GM13977 (cell line): ENCODE data around the gene EPB41L4A.

Experiments
- DNase-seq: peaks from one replicate; pipeline ENCODE4 v3.0.0; 2012; ENCODE audit warnings: low spot score
- in situ Hi-C: fragments of 300-500 bp; cut with MboI; formaldehyde crosslinking; loops from one replicate; pipeline ENCODE4 v1.12.0; 2022; ENCODE audit warnings: low sequenced_read_pairs, low pct_unique_long_range_greater_than_20kb, mixed read lengths, inconsistent platforms; ENCODE audit not compliant: unreplicated experiment
- TF ChIP-seq, protein P1 (sequence below): IDR thresholded peaks from 2 replicates; pipeline ENCODE4 v1.5.1; 2012; ENCODE audit warnings: mild to moderate bottlenecking, control low read depth; ENCODE audit not compliant: insufficient read depth; ENCODE audit errors: extremely low read depth, missing control alignments

The EPB41L4A gene

DNA sequence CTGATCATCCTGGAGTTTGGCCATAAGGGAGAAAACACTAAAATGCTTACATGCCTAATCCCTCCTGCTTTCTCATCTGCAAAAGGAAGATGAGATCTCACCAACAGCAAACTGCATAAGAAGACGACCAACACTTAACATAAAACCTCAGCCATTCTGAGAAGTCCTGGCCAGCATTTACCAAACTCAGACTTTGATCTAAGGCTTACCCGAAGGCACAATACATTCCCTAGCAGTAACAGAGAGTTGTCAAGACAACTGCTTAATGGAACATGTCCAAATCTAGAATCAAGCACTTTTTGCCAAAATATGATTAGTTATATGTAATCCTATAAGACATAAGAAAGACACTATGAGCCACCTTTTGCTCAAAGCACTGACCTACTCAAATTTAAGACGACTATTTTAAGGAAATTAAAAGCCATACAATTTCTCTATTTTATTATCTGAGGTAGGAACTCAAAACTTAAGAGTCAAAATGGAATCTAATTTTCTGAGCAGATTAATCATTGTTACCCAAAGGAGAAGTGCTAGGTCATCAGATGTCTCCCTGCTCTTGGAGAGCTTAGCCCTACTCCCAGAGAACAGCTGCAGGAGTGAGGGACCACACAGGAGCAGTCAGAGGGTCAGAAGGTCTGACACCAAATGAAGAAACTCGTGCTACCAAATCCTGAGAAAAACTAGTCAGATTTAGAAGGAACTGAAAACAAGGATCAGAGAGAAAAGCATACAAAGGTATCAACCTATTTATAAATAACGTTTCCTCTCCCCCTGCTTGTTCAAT is 39.3 kb downstream of the EPB41L4A start:
- in situ Hi-C loops, result no loop called here
- TF ChIP-seq, protein P1, sequence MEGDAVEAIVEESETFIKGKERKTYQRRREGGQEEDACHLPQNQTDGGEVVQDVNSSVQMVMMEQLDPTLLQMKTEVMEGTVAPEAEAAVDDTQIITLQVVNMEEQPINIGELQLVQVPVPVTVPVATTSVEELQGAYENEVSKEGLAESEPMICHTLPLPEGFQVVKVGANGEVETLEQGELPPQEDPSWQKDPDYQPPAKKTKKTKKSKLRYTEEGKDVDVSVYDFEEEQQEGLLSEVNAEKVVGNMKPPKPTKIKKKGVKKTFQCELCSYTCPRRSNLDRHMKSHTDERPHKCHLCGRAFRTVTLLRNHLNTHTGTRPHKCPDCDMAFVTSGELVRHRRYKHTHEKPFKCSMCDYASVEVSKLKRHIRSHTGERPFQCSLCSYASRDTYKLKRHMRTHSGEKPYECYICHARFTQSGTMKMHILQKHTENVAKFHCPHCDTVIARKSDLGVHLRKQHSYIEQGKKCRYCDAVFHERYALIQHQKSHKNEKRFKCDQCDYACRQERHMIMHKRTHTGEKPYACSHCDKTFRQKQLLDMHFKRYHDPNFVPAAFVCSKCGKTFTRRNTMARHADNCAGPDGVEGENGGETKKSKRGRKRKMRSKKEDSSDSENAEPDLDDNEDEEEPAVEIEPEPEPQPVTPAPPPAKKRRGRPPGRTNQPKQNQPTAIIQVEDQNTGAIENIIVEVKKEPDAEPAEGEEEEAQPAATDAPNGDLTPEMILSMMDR, result no peak
- DNase-seq, result no peak

DNA sequence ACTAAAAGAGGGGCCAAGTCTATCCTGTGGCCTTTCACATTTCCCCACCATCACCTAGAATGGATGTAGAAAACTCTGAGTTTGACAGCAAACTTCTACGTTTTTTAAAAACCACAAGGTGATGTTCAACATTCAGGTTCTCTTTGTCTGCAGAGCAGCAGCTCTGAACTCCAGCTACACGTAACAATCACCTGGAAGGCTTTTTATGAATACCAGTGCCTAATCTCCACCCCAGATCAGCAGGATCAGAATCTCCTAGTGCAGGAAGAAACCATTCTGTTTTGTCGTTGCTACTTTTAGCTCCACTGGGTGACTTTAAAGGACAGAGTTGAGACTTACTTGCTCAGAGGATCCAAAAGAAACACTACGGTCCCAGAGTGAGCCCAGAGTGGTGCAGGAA is 44.3 kb downstream of the EPB41L4A start:
- in situ Hi-C loops, result no loop called here
- no peak for DNase-seq
- TF ChIP-seq, protein P1, result no peak

DNA sequence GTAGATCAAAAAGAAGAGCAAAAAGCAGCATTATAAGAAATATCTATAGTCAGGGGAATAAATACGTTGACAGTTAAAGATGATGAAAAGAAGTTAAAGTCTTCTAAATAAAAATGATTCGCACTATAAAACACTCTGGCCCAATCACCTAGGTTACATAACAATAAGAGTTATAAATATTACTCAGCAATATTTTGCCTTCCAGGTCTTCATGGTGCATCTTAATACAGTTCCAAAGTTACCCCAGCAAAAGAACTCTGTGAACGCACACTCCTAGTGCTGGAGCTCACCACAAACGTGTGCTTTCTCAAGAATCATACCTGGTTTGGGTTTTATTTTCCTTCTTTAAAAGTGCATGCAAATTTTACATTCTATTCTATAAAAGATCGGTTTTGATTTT is 44.7 kb downstream of the EPB41L4A start:
- no peak for DNase-seq
- in situ Hi-C loops, result no loop called here
- TF ChIP-seq, protein P1, result no peak

DNA sequence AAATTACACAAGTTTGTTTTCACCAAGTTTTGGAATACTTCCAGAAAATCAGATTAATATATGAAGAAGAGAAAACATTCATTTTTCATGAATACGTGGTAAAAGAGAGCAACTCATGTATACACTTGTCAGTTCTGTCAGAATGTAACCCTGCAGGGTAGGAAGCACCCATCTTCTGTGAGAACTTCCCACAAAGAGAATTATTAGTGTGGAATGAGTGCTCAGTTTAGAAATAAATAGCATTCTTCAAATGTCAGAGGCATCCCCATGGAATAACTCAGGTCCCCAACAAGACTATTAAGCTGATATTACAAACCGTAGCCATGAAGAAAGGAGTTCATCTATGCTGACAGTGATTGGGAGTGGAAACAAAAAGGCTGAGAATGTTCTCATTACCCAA is 45.2 kb downstream of the EPB41L4A start:
- TF ChIP-seq, protein P1, result no peak
- DNase-seq, result no peak
- in situ Hi-C loops, result no loop called here

DNA sequence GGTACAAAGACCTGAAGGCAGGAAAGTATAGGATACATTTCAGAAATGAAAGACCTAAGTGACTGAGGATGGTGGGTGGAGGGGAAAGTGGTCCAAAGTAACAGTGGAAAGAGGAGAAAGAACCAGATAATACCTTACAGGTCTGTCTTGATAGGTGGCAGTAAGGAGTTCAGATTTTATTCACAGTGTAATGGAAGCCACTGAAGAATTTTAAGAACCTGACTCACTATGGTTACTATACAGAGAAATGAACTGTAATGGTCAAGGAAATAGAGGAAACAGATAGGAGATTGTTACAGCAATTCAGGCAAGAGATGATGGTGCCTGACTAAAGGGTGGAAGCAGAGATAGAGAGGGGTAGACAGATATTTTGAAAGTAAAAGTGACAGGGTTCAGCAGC is 46.5 kb downstream of the EPB41L4A start:
- TF ChIP-seq, protein P1, result no peak
- DNase-seq, result no peak
- in situ Hi-C loops, result no loop called here

DNA sequence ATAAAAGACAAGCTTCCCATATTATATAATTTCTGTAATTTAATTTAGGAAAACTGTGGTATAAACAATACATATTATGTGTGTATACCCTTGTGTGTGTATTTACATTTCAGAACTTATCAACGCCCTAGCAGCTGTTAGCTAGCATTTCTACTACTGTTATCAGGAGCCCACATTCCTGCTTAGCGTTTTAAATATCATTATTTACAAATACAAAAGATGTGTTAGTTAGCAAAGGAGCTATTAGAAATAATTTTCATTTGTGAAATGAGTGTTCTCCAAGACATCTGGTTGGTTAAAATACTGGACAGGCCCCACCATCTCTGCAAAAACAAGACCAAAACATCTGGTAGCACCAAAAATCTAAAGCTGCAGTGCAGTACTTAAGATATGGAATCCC is 48.0 kb downstream of the EPB41L4A start:
- in situ Hi-C loops, result no loop called here
- no peak for DNase-seq
- TF ChIP-seq, protein P1, result no peak
